Esophagus squamous epithelium (tissue), 4 donors: ENCODE measurements around the gene NT5DC1.

Source experiments
- POLR2A ChIP-seq, 4 donors: fragments of 450-650 bp; IDR thresholded peaks; one replicate each; pipeline ENCODE4 v1.6.1; 2017; ENCODE audit warnings: antibody characterized with exemption in 4 of 4, mild to moderate bottlenecking in 4 of 4, moderate library complexity in 3 of 4
- TF ChIP-seq, protein P1 (sequence below), 6 experiments: fragments of 450-650 bp in 4 of 6; fragments of 200-600 bp in 2 of 6; sonication (generic) in 2 of 6; IDR thresholded peaks; one replicate each; pipeline ENCODE4 v1.5.1; 2016 to 2019; ENCODE audit warnings: antibody characterized with exemption in 6 of 6, mild to moderate bottlenecking in 4 of 6, moderate library complexity in 4 of 6

DNA sequence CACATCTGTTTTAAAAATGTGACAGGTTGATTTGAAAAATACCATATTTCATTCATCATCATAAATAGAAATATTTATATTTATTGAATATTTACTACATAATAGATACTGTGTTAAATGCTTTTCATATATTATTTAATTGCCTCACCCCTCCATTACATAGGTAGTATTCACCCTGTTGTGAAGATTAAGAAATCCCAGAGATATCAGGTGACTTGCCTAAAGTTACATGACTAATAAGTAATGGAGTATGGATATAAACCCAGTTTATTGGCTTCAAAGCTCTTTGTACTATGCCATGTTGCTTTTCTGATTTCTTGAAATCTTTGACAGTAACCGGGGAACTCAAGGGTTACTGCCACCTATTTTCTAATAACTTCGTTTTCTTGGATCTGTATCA, 189.2 kb downstream of the NT5DC1 start:
- no peak for TF ChIP-seq POLR2A (IDR thresholded peaks at IDR 0.05)
- TF ChIP-seq, protein P1, sequence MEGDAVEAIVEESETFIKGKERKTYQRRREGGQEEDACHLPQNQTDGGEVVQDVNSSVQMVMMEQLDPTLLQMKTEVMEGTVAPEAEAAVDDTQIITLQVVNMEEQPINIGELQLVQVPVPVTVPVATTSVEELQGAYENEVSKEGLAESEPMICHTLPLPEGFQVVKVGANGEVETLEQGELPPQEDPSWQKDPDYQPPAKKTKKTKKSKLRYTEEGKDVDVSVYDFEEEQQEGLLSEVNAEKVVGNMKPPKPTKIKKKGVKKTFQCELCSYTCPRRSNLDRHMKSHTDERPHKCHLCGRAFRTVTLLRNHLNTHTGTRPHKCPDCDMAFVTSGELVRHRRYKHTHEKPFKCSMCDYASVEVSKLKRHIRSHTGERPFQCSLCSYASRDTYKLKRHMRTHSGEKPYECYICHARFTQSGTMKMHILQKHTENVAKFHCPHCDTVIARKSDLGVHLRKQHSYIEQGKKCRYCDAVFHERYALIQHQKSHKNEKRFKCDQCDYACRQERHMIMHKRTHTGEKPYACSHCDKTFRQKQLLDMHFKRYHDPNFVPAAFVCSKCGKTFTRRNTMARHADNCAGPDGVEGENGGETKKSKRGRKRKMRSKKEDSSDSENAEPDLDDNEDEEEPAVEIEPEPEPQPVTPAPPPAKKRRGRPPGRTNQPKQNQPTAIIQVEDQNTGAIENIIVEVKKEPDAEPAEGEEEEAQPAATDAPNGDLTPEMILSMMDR (IDR thresholded peaks at IDR 0.05): no peak
